Fibroblast of pulmonary artery (primary cell): ENCODE data around the gene HAS3.

Experiments
- DNase-seq: peaks from one replicate; pipeline ENCODE4 v3.0.0-alpha.2; 2010; ENCODE audit warnings: low read depth
- H3K4me3 ChIP-seq: replicated peaks from 2 replicates; pipeline ENCODE4 v1.5.1; 2011; ENCODE audit warnings: low read depth, mild to moderate bottlenecking, control low read depth, low read length, moderate library complexity
- CTCF ChIP-seq: IDR thresholded peaks from 2 replicates; pipeline ENCODE4 v1.5.1; 2011; ENCODE audit warnings: mild to moderate bottlenecking, control low read depth, low read length, inconsistent platforms; ENCODE audit errors: missing control alignments

Gene HAS3

GRCh38 chr16:69064764-69065313, 40.6 kb upstream of the HAS3 start:
- H3K4me3 ChIP-seq = no peak overlapping the region
- DNase-seq = no peak
- TF ChIP-seq CTCF = no peak

DNA sequence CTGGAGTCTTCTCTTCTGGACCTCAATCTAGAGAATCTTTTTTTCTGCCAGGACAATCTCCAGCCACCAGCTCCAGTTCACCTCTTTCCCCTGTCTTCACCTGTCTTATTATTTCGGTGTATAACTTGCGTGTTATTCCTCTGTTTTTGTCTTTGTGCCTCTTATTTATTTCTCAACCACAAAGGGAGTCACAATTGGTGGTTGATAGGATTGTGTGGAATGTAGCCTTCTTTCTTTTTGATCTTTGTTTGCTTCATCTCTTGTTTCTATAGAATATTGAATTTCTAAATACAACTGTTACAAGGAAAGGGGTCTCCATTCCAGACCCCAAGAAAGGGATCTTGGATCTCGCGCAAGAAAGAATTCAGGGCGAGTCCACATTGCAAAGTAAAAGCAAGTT, 35.9 kb upstream of the HAS3 start:
- H3K4me3 ChIP-seq = no peak overlapping the region
- no peak for TF ChIP-seq CTCF
- DNase-seq = no peak

GRCh38 chr16:69071036-69071435, 34.4 kb upstream of the HAS3 start:
- no peak for TF ChIP-seq CTCF
- no peak for DNase-seq
- H3K4me3 ChIP-seq = no peak overlapping the region

DNA sequence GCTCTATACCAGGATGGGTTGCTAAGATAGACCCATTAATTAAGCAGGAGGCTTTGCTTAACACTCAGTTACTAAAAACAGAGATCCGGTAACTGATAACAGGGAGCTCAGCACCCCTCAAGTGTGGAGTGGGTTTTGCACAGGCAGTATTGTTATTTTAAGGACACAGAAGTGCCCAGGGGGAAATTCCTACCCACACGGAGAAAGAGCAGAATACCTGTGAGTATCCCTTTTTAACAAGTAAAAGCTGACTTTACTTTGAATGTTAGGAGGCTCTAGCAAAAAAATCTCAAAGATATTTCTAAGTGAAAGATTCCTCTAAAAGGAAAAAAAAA, 32.8 kb upstream of the HAS3 start:
- no peak overlapping the region for H3K4me3 ChIP-seq
- no peak for DNase-seq
- TF ChIP-seq CTCF = no peak

- no peak overlapping the region for H3K4me3 ChIP-seq
- TF ChIP-seq CTCF = no peak
- peak; percentile 83 for DNase-seq
These were observed 32.2 kb upstream of the HAS3 start for GRCh38 chr16:69073181-69073702.

DNA sequence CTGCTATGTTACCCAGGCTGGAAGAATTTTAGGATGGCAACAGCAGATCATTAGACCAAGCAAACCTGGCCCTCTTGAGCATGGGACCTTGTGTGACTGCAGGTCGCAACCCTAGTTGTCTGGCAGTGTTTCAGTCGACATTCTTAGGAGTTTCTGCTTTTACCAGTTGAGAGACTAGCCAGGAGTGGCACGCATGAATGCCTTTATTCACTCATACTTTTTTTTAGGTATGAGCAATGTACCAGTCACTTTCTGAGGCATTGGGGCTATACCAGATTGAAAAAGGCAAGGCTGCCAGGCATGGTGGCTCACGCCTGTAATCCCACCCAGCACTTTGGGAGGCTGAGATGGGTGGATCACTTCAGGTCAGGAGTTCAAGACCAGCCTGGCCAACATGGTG, 28.2 kb upstream of the HAS3 start:
- no peak overlapping the region for H3K4me3 ChIP-seq
- no peak for DNase-seq

More for the DNA sequence above, 28.2 kb upstream of the HAS3 start:
- no peak for TF ChIP-seq CTCF
